ENCODE data around the gene NOSTRIN.

The NOSTRIN gene

GRCh38 chr2:168912466-168912865, 110.0 kb downstream of the NOSTRIN start:
- Histone ChIP-seq H3K4me1 (ENCODE audit: insufficient read depth, insufficient read length) (peaks cover 3% of the 10 kb centered on the region), H3K9ac (ENCODE audit: insufficient read length, low read depth) (no peak overlapping the region), H3K4me3 (ENCODE audit: insufficient read length, low read depth) (no peak overlapping the region), H3K9me3 (ENCODE audit: insufficient read depth, low read length) (peaks cover 14% of the 10 kb centered on the region), H3K36me3 (ENCODE audit: insufficient read depth, insufficient read length, low read length) (no peaks in the 10 kb centered on the region), H3K27me3 (ENCODE audit: insufficient read depth, insufficient read length) (no peaks in the 10 kb centered on the region)
- TF ChIP-seq SUZ12 (IDR thresholded peaks at IDR 0.05; ENCODE audit: extremely low read depth, insufficient read depth, insufficient read length) (no peak), ZNF274 (IDR thresholded peaks at IDR 0.05; ENCODE audit: low read depth, low read length) (no peak), YY1 (IDR thresholded peaks at IDR 0.05; ENCODE audit: insufficient read depth, insufficient read length) (no peak)
- DNase-seq (ENCODE audit: low read depth, low spot score): no peak

- TF ChIP-seq ZNF274 (IDR thresholded peaks at IDR 0.05; ENCODE audit: low read depth, low read length) (no peak), SUZ12 (IDR thresholded peaks at IDR 0.05; ENCODE audit: extremely low read depth, insufficient read depth, insufficient read length) (no peak), YY1 (IDR thresholded peaks at IDR 0.05; ENCODE audit: insufficient read depth, insufficient read length) (no peak)
- no peaks in the 10 kb centered on the region for H3K27me3 ChIP-seq (ENCODE audit: insufficient read depth, insufficient read length)
- peaks cover 14% of the 10 kb centered on the region for H3K9me3 ChIP-seq (ENCODE audit: insufficient read depth, low read length)
- no peak for DNase-seq (ENCODE audit: low read depth, low spot score)
- H3K36me3 ChIP-seq (ENCODE audit: insufficient read depth, insufficient read length, low read length): no peaks in the 10 kb centered on the region
- no peak overlapping the region for H3K9ac ChIP-seq (ENCODE audit: insufficient read length, low read depth)
- H3K4me1 ChIP-seq (ENCODE audit: insufficient read depth, insufficient read length): no peaks in the 10 kb centered on the region
- H3K4me3 ChIP-seq (ENCODE audit: insufficient read length, low read depth): no peak overlapping the region
Measured at GRCh38 chr2:168912901-168913369, 110.5 kb downstream of the NOSTRIN start.

GRCh38 chr2:168913495-168913894, 111.1 kb downstream of the NOSTRIN start:
- Histone ChIP-seq H3K4me3 (ENCODE audit: insufficient read length, low read depth) (no peak overlapping the region), H3K36me3 (ENCODE audit: insufficient read depth, insufficient read length, low read length) (no peaks in the 10 kb centered on the region), H3K27me3 (ENCODE audit: insufficient read depth, insufficient read length) (no peaks in the 10 kb centered on the region), H3K9me3 (ENCODE audit: insufficient read depth, low read length) (peaks cover 14% of the 10 kb centered on the region), H3K4me1 (ENCODE audit: insufficient read depth, insufficient read length) (no peaks in the 10 kb centered on the region), H3K9ac (ENCODE audit: insufficient read length, low read depth) (no peak overlapping the region)
- no peak for DNase-seq (ENCODE audit: low read depth, low spot score)
- no peak for TF ChIP-seq YY1 (IDR thresholded peaks at IDR 0.05; ENCODE audit: insufficient read depth, insufficient read length)
- TF ChIP-seq SUZ12 (IDR thresholded peaks at IDR 0.05; ENCODE audit: extremely low read depth, insufficient read depth, insufficient read length): no peak
- TF ChIP-seq ZNF274 (IDR thresholded peaks at IDR 0.05; ENCODE audit: low read depth, low read length): no peak

Measured in NT2/D1 (cell line).